HG03354 (cell line): Measurements from ENCODE around the gene TSC1.
A peak's percentile ranks its signal among the peaks of the same experiment; 100 is the strongest.

ENCODE experiments used
- ATAC-seq: cut with Tn5 transposase; IDR thresholded peaks from one replicate; pipeline ENCODE4 v1.9.1; 2021; ENCODE audit warnings: mild to moderate bottlenecking; ENCODE audit not compliant: unreplicated experiment, poor library complexity, severe bottlenecking

Gene TSC1

GRCh38 chr9:132901858-132902831 lies 42.3 kb downstream of the TSC1 start:
- ATAC-seq = peak; percentile 81

GRCh38 chr9:132898051-132898450 lies 46.4 kb downstream of the TSC1 start:
- ATAC-seq = no peak

DNA sequence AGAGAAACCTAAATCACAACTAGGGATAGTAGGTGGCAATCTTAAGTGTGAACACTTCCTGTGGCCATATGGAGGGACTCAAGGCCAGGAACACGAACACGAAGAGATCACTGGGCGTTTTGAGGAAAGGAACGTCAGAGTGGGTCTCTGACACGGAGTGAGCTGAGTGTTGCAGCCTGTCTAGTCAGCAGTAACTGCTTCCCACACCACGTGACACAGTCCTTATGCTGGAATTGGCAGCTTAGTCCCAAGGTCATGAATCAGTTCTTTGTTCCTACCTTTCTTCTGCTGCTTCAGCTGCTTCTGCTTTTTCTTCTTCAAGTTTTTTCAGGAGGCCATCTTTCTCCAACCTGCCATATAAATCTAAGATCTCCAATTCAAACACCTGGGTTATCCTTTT lies 47.5 kb downstream of the TSC1 start:
- ATAC-seq = no peak

- no peak for ATAC-seq
These were observed 48.2 kb downstream of the TSC1 start for GRCh38 chr9:132896264-132896663.

DNA sequence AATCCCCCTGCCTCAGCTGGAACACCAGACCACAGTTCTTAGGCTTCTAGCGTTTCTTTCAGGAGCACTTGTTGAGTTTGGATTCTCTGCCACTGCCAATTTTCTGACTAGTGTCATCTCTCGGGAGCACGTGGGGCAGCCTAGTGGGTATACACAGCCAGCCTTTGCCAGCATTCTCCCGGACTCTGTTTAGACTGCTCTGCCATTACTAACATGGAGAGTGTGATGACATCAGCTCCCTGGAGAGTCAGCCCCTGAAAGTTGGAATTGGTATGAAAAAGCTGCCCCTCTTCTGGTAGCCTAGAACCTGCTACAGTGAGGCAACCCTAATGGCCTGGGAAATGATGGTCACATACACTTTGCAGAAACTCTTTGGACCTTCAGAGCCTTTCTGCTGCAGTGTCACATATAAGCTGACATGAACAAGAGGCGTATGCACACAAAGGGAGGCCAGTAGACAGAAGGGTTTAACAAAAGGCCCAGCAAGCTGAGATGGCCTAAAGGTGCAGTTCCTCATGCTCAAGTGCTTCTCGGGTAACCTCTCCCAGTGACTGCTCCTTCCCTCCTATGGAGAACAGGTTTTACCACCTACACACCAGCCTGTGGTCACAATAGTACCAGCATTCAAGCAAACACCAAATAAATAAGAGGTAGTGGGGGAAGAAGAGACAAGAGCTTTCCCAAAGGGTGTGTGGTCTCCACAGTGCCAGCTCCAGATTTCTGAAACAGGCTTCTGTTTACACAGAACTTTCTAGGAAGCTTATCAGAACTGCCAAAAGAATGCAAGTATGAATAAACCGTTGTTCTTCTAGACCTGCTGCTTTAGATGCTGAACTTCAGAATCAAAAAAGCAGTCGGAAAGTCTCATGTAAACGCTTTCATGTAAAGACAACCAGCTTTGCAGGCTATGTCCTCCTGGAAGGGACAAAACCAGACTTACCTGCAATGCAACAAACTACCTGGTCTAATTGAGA lies 49.3 kb downstream of the TSC1 start:
- no peak for ATAC-seq

GRCh38 chr9:132894346-132894745 lies 50.1 kb downstream of the TSC1 start:
- no peak for ATAC-seq

- no peak for ATAC-seq
These were observed 52.0 kb downstream of the TSC1 start for GRCh38 chr9:132892400-132892799.

GRCh38 chr9:132888151-132888550 lies 56.3 kb downstream of the TSC1 start:
- ATAC-seq = no peak

- no peak for ATAC-seq
These were observed 57.0 kb downstream of the TSC1 start for GRCh38 chr9:132887181-132888120.

GRCh38 chr9:132886334-132886725 lies 58.1 kb downstream of the TSC1 start:
- ATAC-seq = no peak

GRCh38 chr9:132885720-132886333 lies 58.6 kb downstream of the TSC1 start:
- ATAC-seq = no peak

GRCh38 chr9:132883349-132884294 lies 60.8 kb downstream of the TSC1 start:
- no peak for ATAC-seq

- ATAC-seq = no peak
These were observed 61.8 kb downstream of the TSC1 start for GRCh38 chr9:132882616-132883015.

DNA sequence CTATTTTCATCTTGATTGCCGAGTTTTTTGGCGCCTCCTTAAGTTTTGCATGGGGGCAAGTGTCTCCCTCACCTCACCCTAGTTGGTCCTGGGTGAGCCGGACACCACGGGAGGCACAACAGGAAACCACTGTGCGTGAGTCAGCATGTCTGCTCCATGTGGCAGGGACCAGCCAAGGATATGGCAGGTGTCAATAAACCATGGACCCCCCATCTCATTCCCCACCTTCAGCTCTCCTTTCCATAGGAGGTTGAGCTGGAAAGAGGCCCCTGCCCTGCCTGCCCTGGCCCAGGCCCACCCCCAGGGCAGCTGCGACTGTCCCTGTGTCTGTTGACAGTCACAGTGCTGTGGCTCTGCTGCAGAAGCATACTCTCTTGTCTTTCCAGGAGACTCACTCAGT lies 62.6 kb downstream of the TSC1 start:
- ATAC-seq = no peak

- ATAC-seq = no peak
These were observed 64.1 kb downstream of the TSC1 start for GRCh38 chr9:132880324-132880661.

- ATAC-seq = no peak
These were observed 64.7 kb downstream of the TSC1 start for GRCh38 chr9:132879457-132880323.
